K562 (cell line): ENCODE measurements around the gene CMPK1. TPM values are rescaled to one million over a fixed set of nuclear protein-coding genes. Genes with fewer than 3 reads are reported as not detected.

Source experiments
- ATAC-seq: fragments of 200-7000 bp; cut with Tn5 transposase; 3 replicates; pipeline ENCODE4 v1.9.1; 2020; ENCODE audit warnings: moderate library complexity
- BruUV-seq: library from RNA; stranded (reverse); fragments of 400-500 nt; replicated peaks from 2 replicates; lab custom pipeline; 2021; lab: Mats Ljungman, UMichigan
- CTCF ChIA-PET: fragments of 300-600 bp; formaldehyde crosslinking; extraction: SDS; loops from one replicate; lab custom pipeline; 2021; ENCODE audit warnings: low intra/inter-chr PET ratio; lab: Yijun Ruan, JAX
- POLR2A ChIA-PET: fragments of 300-600, 350-650 bp; sonication (Branson Sonifier 250); formaldehyde crosslinking; extraction: SDS; loops from one replicate; lab custom pipeline; 2021; ENCODE audit warnings: antibody characterized with exemption, inconsistent platforms; lab: Yijun Ruan, JAX
- DNase-seq, 4 experiments: peaks; one replicate each; pipeline versions ENCODE4 v3.0.0 to v3.0.0-alpha.2; 2011 to 2018; ENCODE audit warnings: low spot score in 3 of 4, mixed read lengths in 3 of 4; ENCODE audit errors: extremely low read depth in 1 of 4
- FAIRE-seq: peaks from 2 replicates; lab custom pipeline; 2011; peaks lifted over from hg19 to GRCh38; lab: Jason Lieb, UNC
- H2AFZ ChIP-seq: 2 replicates; pipeline ENCODE4 v1.6.0; 2011; ENCODE audit warnings: low read depth, low read length, control low read depth, inconsistent platforms
- H3K27ac ChIP-seq: fragments of 200-600 bp; 3 replicates; pipeline ENCODE4 v1.8.0; 2011; ENCODE audit warnings: low read depth, mild to moderate bottlenecking, control low read depth, inconsistent platforms, low read length, moderate library complexity, mixed read lengths; ENCODE audit errors: extremely low read depth
- H3K27me3 ChIP-seq, 2 experiments: fragments of 300-600 bp in 1 of 2; 2 replicates in 1 of 2; 3 replicates in 1 of 2; pipeline versions ENCODE4 v1.6.0 to v1.8.0; 2011; ENCODE audit warnings: inconsistent platforms in 2 of 2, low read length in 2 of 2, mild to moderate bottlenecking in 1 of 2, mixed read lengths in 1 of 2, moderate library complexity in 1 of 2; ENCODE audit not compliant: control insufficient read depth in 2 of 2, insufficient read depth in 2 of 2
- H3K36me3 ChIP-seq: fragments of 300-600 bp; 3 replicates; pipeline ENCODE4 v1.8.0; 2011; ENCODE audit warnings: mild to moderate bottlenecking, low read length, inconsistent platforms; ENCODE audit not compliant: control insufficient read depth, insufficient read depth
- H3K4me1 ChIP-seq, 2 experiments: fragments of 200-600 bp in 1 of 2; replicated peaks in 1 of 2; 2 replicates in 1 of 2; 3 replicates in 1 of 2; pipeline versions ENCODE4 v1.5.1 to v1.8.0; 2011; ENCODE audit warnings: inconsistent platforms in 2 of 2, low read length in 2 of 2, mild to moderate bottlenecking in 1 of 2, mixed read lengths in 1 of 2, moderate library complexity in 1 of 2; ENCODE audit not compliant: control insufficient read depth in 2 of 2, insufficient read depth in 2 of 2
- H3K4me2 ChIP-seq: 2 replicates; pipeline ENCODE4 v1.6.1; 2011; ENCODE audit warnings: low read length, control low read depth, inconsistent platforms, mixed read lengths; ENCODE audit not compliant: insufficient read depth
- H3K4me3 ChIP-seq: fragments of 200-600 bp; sonication (generic), shearing (Covaris generic); 2 replicates; pipeline ENCODE4 v1.5.1; 2016; ENCODE audit warnings: control low read depth, inconsistent platforms
- H3K79me2 ChIP-seq: fragments of 200-600 bp; 3 replicates; pipeline ENCODE4 v1.8.0; 2011; ENCODE audit warnings: low read length, inconsistent platforms; ENCODE audit not compliant: control insufficient read depth, insufficient read depth
- H3K9ac ChIP-seq, 2 experiments: 2 replicates each; pipeline versions ENCODE4 v1.6.0 to v1.6.1; 2011; ENCODE audit warnings: low read depth in 2 of 2, low read length in 2 of 2, control low read depth in 1 of 2, inconsistent platforms in 1 of 2, mild to moderate bottlenecking in 1 of 2, mixed read lengths in 1 of 2; ENCODE audit not compliant: insufficient read depth in 1 of 2
- H3K9me1 ChIP-seq: one replicate; pipeline ENCODE4 v1.6.0; 2011; ENCODE audit warnings: inconsistent platforms, mild to moderate bottlenecking, low read length, moderate library complexity; ENCODE audit not compliant: control insufficient read depth, insufficient read depth
- H3K9me3 ChIP-seq: replicated peaks from 2 replicates; pipeline ENCODE4 v1.5.1; 2011; ENCODE audit warnings: low read depth, low read length, inconsistent platforms; ENCODE audit not compliant: control insufficient read depth, insufficient read depth
- H4K20me1 ChIP-seq: replicated peaks from 2 replicates; pipeline ENCODE4 v1.6.1; 2011; ENCODE audit warnings: low read length, inconsistent platforms, mixed read lengths; ENCODE audit not compliant: control insufficient read depth, insufficient read depth
- BRF1 ChIP-seq: IDR thresholded peaks from 3 replicates; pipeline ENCODE4 v1.6.1; 2011; ENCODE audit warnings: borderline replicate concordance, mild to moderate bottlenecking; ENCODE audit not compliant: insufficient read length; ENCODE audit errors: extremely low read depth
- CLOCK ChIP-seq: fragments of 250-450 bp; sonication (Bioruptor Pico); IDR thresholded peaks from 2 replicates; pipeline ENCODE4 v1.4.0; 2020; ENCODE audit warnings: mild to moderate bottlenecking, moderate library complexity, borderline replicate concordance
- DMBX1 ChIP-seq: fragments of 250-450 bp; sonication (Bioruptor Pico); IDR thresholded peaks from 2 replicates; pipeline ENCODE4 v1.8.0; 2022; ENCODE audit warnings: inconsistent platforms, mild to moderate bottlenecking, moderate library complexity, borderline replicate concordance
- EGR1 ChIP-seq: fragments of 450-650 bp; conservative IDR thresholded peaks from 2 replicates; pipeline ENCODE4 v1.6.1; 2017; ENCODE audit warnings: mild to moderate bottlenecking
- GABPB1 ChIP-seq: sonication (generic); formaldehyde crosslinking; IDR thresholded peaks from 2 replicates; pipeline ENCODE4 v1.8.0; 2022; ENCODE audit warnings: mild to moderate bottlenecking, missing genetic modification reagents
- JUN ChIP-seq, 2 experiments: sonication (generic) in 1 of 2; formaldehyde crosslinking in 1 of 2; IDR thresholded peaks; 2 replicates each; pipeline versions ENCODE4 v1.6.1 to v1.8.0; 2012 to 2022; ENCODE audit warnings: borderline replicate concordance in 2 of 2, mild to moderate bottlenecking in 2 of 2, improper control_type of control experiment in 1 of 2, low read depth in 1 of 2, low read length in 1 of 2, missing genetic modification reagents in 1 of 2
- MAFK ChIP-seq: IDR thresholded peaks from 2 replicates; pipeline ENCODE4 v1.6.1; 2011; ENCODE audit warnings: low read length, improper control_type of control experiment
- MNT ChIP-seq, 2 experiments: fragments of 450-650 bp; conservative IDR thresholded peaks; 2 replicates each; pipeline ENCODE4 v1.6.1; 2017; ENCODE audit warnings: mild to moderate bottlenecking in 2 of 2, moderate library complexity in 2 of 2
- NFE2 ChIP-seq: IDR thresholded peaks from 2 replicates; pipeline ENCODE4 v1.6.1; 2014; ENCODE audit warnings: antibody characterized with exemption, low read depth
- PTRF ChIP-seq: fragments of 450-650 bp; IDR thresholded peaks from 2 replicates; pipeline ENCODE4 v1.6.1; 2016; ENCODE audit warnings: mild to moderate bottlenecking, missing genetic modification characterization, missing compliant biosample characterization
- SMAD2 ChIP-seq: fragments of 150-350 bp; IDR thresholded peaks from 2 replicates; pipeline ENCODE4 v1.6.1; 2014; ENCODE audit warnings: low read depth, mild to moderate bottlenecking, low read length
- TAF7 ChIP-seq: fragments of 450-650 bp; IDR thresholded peaks from 2 replicates; pipeline ENCODE4 v1.6.1; 2016; ENCODE audit warnings: missing genetic modification characterization, missing compliant biosample characterization
- U2AF1 ChIP-seq: fragments of 200-400 bp; formaldehyde crosslinking; optimal IDR thresholded peaks from 2 replicates; pipeline ENCODE3; 2017; ENCODE audit warnings: mild to moderate bottlenecking, low read depth, low read length, moderate library complexity
- WGBS: fragments of 100-300 bp; shearing (Covaris generic); methylation state at CpG from one replicate; pipeline ENCODE4 v1.1.6; 2016; ENCODE audit warnings: low coverage, mixed read lengths; ENCODE audit not compliant: insufficient coverage; ENCODE audit errors: missing lambda C conversion rate; 5-methylcytosine and 5-hydroxymethylcytosine counted together
- in situ Hi-C: fragments of 300-500 bp; cut with MboI; formaldehyde crosslinking; loops from 4 replicates; pipeline ENCODE4 v1.15.0; 2018; ENCODE audit warnings: inconsistent platforms, mixed read lengths
- intact Hi-C: fragments of 100-400 bp; cut with micrococcal nuclease; formaldehyde crosslinking; loops from 2 replicates; pipeline ENCODE4 v1.14.2; 2022
- polyA plus RNA-seq, 8 experiments: library from polyadenylated mRNA; depleted of rRNA in 4 of 8; stranded (reverse) in 5 of 8; unstranded in 3 of 8; fragments of >200 nt; fragmentation: Nextera tagmentation in 2 of 8; fragmentation: Illumina TruSeq in 1 of 8; extraction: Ambion mirVana in 2 of 8; extraction: Trizol in 1 of 8; gene quantifications; 2 replicates each; pipeline versions ENCODE4 v1.2.1 to v1.2.3, GENCODE V29; 2011 to 2014; ENCODE audit warnings: inconsistent platforms in 1 of 8, missing spikeins in 1 of 8
- total RNA-seq, 7 experiments: library from RNA; depleted of rRNA in 6 of 7; stranded (reverse); fragments of >200 nt in 6 of 7; fragmentation: Illumina TruSeq in 2 of 7; extraction: Trizol in 2 of 7; gene quantifications; 2 replicates each; pipeline versions ENCODE4 v1.2.1 to v1.2.3, GENCODE V29; 2011 to 2021; ENCODE audit warnings: low replicate concordance in 1 of 7
- TF ChIP-seq, protein P1 (sequence below), 3 experiments: fragments of 200-800 bp in 1 of 3; fragments of 250-450 bp in 1 of 3; fragments of 450-650 bp in 1 of 3; sonication (Bioruptor Pico) in 1 of 3; sonication (Bioruptor generic) in 1 of 3; formaldehyde crosslinking in 1 of 3; IDR thresholded peaks; 2 replicates each; pipeline versions ENCODE4 v1.6.1 to v1.8.0; 2016 to 2022; ENCODE audit warnings: mild to moderate bottlenecking in 2 of 3, missing genetic modification characterization in 2 of 3, missing compliant biosample characterization in 1 of 3, moderate library complexity in 1 of 3

CMPK1 gene
- total and polyA plus RNA-seq, 9 of the 15 experiments (the other 6 are each of a cell fraction or from before 2014, with no cell fraction given): 54.5 to 197 (median 116) TPM

- CTCF ChIA-PET: no interaction called here
- in situ Hi-C loops: no loop called here
- TF ChIP-seq CLOCK (no peak), BRF1 (no peak), MNT (conservative IDR thresholded peaks at IDR 0.05) (no peak), GABPB1 (CRISPR knock-in tag) (no peak), JUN (IDR thresholded peaks at IDR 0.05; ENCODE audit: borderline replicate concordance, low read depth, low read length) (no peak), JUN (CRISPR knock-in tag; IDR thresholded peaks at IDR 0.05; ENCODE audit: borderline replicate concordance) (no peak), DMBX1 (no peak), SMAD2 (no peak), MAFK (no peak), U2AF1 (no peak), EGR1 (no peak), TAF7 (tag) (no peak), NFE2 (no peak), PTRF (tag) (no peak)
- TF ChIP-seq, protein P1, sequence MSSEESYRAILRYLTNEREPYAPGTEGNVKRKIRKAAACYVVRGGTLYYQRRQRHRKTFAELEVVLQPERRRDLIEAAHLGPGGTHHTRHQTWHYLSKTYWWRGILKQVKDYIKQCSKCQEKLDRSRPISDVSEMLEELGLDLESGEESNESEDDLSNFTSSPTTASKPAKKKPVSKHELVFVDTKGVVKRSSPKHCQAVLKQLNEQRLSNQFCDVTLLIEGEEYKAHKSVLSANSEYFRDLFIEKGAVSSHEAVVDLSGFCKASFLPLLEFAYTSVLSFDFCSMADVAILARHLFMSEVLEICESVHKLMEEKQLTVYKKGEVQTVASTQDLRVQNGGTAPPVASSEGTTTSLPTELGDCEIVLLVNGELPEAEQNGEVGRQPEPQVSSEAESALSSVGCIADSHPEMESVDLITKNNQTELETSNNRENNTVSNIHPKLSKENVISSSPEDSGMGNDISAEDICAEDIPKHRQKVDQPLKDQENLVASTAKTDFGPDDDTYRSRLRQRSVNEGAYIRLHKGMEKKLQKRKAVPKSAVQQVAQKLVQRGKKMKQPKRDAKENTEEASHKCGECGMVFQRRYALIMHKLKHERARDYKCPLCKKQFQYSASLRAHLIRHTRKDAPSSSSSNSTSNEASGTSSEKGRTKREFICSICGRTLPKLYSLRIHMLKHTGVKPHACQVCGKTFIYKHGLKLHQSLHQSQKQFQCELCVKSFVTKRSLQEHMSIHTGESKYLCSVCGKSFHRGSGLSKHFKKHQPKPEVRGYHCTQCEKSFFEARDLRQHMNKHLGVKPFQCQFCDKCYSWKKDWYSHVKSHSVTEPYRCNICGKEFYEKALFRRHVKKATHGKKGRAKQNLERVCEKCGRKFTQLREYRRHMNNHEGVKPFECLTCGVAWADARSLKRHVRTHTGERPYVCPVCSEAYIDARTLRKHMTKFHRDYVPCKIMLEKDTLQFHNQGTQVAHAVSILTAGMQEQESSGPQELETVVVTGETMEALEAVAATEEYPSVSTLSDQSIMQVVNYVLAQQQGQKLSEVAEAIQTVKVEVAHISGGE (CRISPR knock-in tag; IDR thresholded peaks at IDR 0.05): no peak
Measured at GRCh38 chr1:47402591-47402990, 69.0 kb downstream of the CMPK1 start.

More at GRCh38 chr1:47402591-47402990, 69.0 kb downstream of the CMPK1 start:
- POLR2A ChIA-PET: interaction anchor here (1.0 to 1.6 kb wide), 3 partner anchors 10 to 12 kb away, joined by 4 to 7 read pairs (median 5); no protein-coding TSS in a partner anchor
- no peaks in the 10 kb centered on the region for H3K9me3 ChIP-seq
- H3K27ac ChIP-seq: no peak overlapping the region
- intact Hi-C loops: no loop called here
- no peaks in the 10 kb centered on the region for H3K79me2 ChIP-seq
- H3K9ac ChIP-seq: no peak overlapping the region
- no peak for FAIRE-seq
- no peaks in the 10 kb centered on the region for H3K9me1 ChIP-seq
- no peak overlapping the region for H2AFZ ChIP-seq
- no peaks in the 10 kb centered on the region for H3K4me1 ChIP-seq
- no peak overlapping the region for H3K4me3 ChIP-seq
- BruUV-seq: no TSS peak
- H3K4me2 ChIP-seq: no peak overlapping the region
- 10% methylated on average over 4 of the region's 4 CpGs for WGBS
- DNase-seq: no peak
- H3K36me3 ChIP-seq: no peaks in the 10 kb centered on the region
- H3K27me3 ChIP-seq: peaks cover 44 to 65% of the 10 kb centered on the region in 2 experiments
- no peaks in the 10 kb centered on the region for H4K20me1 ChIP-seq
- ATAC-seq: no peak
